H9 (cell line): ENCODE measurements around the gene VSTM2L. TPM values are rescaled to one million over a fixed set of nuclear protein-coding genes. Genes with fewer than 3 reads are reported as not detected.

Experiments used
- DNase-seq: peaks from one replicate; pipeline ENCODE4 v3.0.0-alpha.2; 2017
- H2AFZ ChIP-seq: one replicate; pipeline ENCODE4 v1.6.1; 2013; ENCODE audit warnings: mild to moderate bottlenecking, low read length, control low read depth, moderate library complexity
- H2AK5ac ChIP-seq: 2 replicates; pipeline ENCODE4 v1.6.1; 2013; ENCODE audit warnings: low read length, control low read depth, mixed read lengths; ENCODE audit not compliant: insufficient read length
- H2BK120ac ChIP-seq: one replicate; pipeline ENCODE4 v1.6.1; 2013; ENCODE audit warnings: low read depth, mild to moderate bottlenecking, low read length, control low read depth, inconsistent platforms; ENCODE audit not compliant: poor library complexity, severe bottlenecking
- H2BK12ac ChIP-seq: 2 replicates; pipeline ENCODE4 v1.6.1; 2013; ENCODE audit warnings: low read length, control low read depth, mixed read lengths, low read depth; ENCODE audit not compliant: insufficient read length
- H2BK15ac ChIP-seq: 2 replicates; pipeline ENCODE4 v1.6.1; 2013; ENCODE audit warnings: low read depth, low read length, control low read depth
- H2BK20ac ChIP-seq: one replicate; pipeline ENCODE4 v1.6.1; 2013; ENCODE audit warnings: low read depth, mild to moderate bottlenecking, low read length, control low read depth, inconsistent platforms; ENCODE audit not compliant: poor library complexity, severe bottlenecking
- H2BK5ac ChIP-seq: 2 replicates; pipeline ENCODE4 v1.6.1; 2013; ENCODE audit warnings: low read length, control low read depth, mixed read lengths; ENCODE audit not compliant: insufficient read length
- H3K14ac ChIP-seq: 2 replicates; pipeline ENCODE4 v1.6.1; 2013; ENCODE audit warnings: low read length, control low read depth; ENCODE audit not compliant: insufficient read depth
- H3K18ac ChIP-seq: 2 replicates; pipeline ENCODE4 v1.6.1; 2013; ENCODE audit warnings: low read depth, mild to moderate bottlenecking, mixed read lengths, low read length, control low read depth; ENCODE audit not compliant: insufficient read length
- H3K23ac ChIP-seq: 2 replicates; pipeline ENCODE4 v1.6.1; 2013; ENCODE audit warnings: low read length, control low read depth, mixed read lengths, low read depth; ENCODE audit not compliant: insufficient read length
- H3K23me2 ChIP-seq: 2 replicates; pipeline ENCODE4 v1.6.1; 2013; ENCODE audit warnings: low read depth, mild to moderate bottlenecking, mixed read lengths, low read length, control low read depth; ENCODE audit not compliant: insufficient read length, poor library complexity, severe bottlenecking
- H3K27ac ChIP-seq: 2 replicates; pipeline ENCODE4 v1.5.1; 2013; ENCODE audit warnings: low read length, control low read depth, mixed read lengths, low read depth; ENCODE audit not compliant: insufficient read length
- H3K27me3 ChIP-seq: 2 replicates; pipeline ENCODE4 v1.6.1; 2013; ENCODE audit warnings: low read length, control low read depth, inconsistent platforms; ENCODE audit not compliant: insufficient read depth
- H3K4ac ChIP-seq: 2 replicates; pipeline ENCODE4 v1.6.1; 2013; ENCODE audit warnings: low read depth, mild to moderate bottlenecking, control low read depth, inconsistent platforms, low read length, moderate library complexity
- H3K4me1 ChIP-seq: 2 replicates; pipeline ENCODE4 v1.6.1; 2013; ENCODE audit warnings: low read length, control low read depth, inconsistent platforms; ENCODE audit not compliant: insufficient read depth
- H3K4me2 ChIP-seq: 2 replicates; pipeline ENCODE4 v1.6.1; 2013; ENCODE audit warnings: low read length, control low read depth, mixed read lengths; ENCODE audit not compliant: insufficient read length, insufficient read depth
- H3K56ac ChIP-seq: 2 replicates; pipeline ENCODE4 v1.6.1; 2013; ENCODE audit warnings: low read depth, mild to moderate bottlenecking, mixed read lengths, low read length, control low read depth; ENCODE audit not compliant: insufficient read length
- H3K79me1 ChIP-seq: 2 replicates; pipeline ENCODE4 v1.6.1; 2013; ENCODE audit warnings: low read depth, mild to moderate bottlenecking, moderate library complexity, low read length, control low read depth, inconsistent platforms; ENCODE audit not compliant: insufficient read depth, poor library complexity, severe bottlenecking
- H3K79me2 ChIP-seq: 2 replicates; pipeline ENCODE4 v1.6.1; 2013; ENCODE audit warnings: low read length, control low read depth, inconsistent platforms; ENCODE audit not compliant: insufficient read depth
- H3K9ac ChIP-seq: 2 replicates; pipeline ENCODE4 v1.6.1; 2013; ENCODE audit warnings: low read length, control low read depth, mixed read lengths; ENCODE audit not compliant: insufficient read length; ENCODE audit errors: extremely low read depth
- H3K9me3 ChIP-seq: one replicate; pipeline ENCODE4 v1.6.1; 2013; ENCODE audit warnings: low read depth, low read length, inconsistent platforms; ENCODE audit not compliant: control insufficient read depth
- H3T11ph ChIP-seq: one replicate; pipeline ENCODE4 v1.6.1; 2013; ENCODE audit warnings: mild to moderate bottlenecking, low read length, control low read depth, inconsistent platforms
- H4K20me1 ChIP-seq: one replicate; pipeline ENCODE4 v1.6.1; 2013; ENCODE audit not compliant: control insufficient read depth, insufficient read length, insufficient read depth
- H4K5ac ChIP-seq: 2 replicates; pipeline ENCODE4 v1.6.1; 2013; ENCODE audit warnings: low read depth, mild to moderate bottlenecking, mixed read lengths, low read length, control low read depth; ENCODE audit not compliant: insufficient read length
- H4K8ac ChIP-seq: replicated peaks from 2 replicates; pipeline ENCODE4 v1.6.1; 2013; ENCODE audit warnings: low read length, control low read depth, mixed read lengths, low read depth; ENCODE audit not compliant: insufficient read length
- H4K91ac ChIP-seq: 2 replicates; pipeline ENCODE4 v1.6.1; 2013; ENCODE audit warnings: low read depth, mild to moderate bottlenecking, moderate library complexity, mixed read lengths, low read length, control low read depth; ENCODE audit not compliant: insufficient read length
- H3K27ac Mint-ChIP-seq, 3 experiments: 2 replicates in 2 of 3; 3 replicates in 1 of 3; pipeline ENCODE4 v1.8.0; 2020 to 2021; ENCODE audit warnings: mixed read lengths in 3 of 3, mild to moderate bottlenecking in 1 of 3, moderate library complexity in 1 of 3
- H3K27me3 Mint-ChIP-seq: 2 replicates; pipeline ENCODE4 v1.8.0; 2021; ENCODE audit warnings: low read depth, mild to moderate bottlenecking, moderate library complexity, mixed read lengths
- H3K36me3 Mint-ChIP-seq, 3 experiments: 2 replicates in 2 of 3; 3 replicates in 1 of 3; pipeline ENCODE4 v1.8.0; 2020 to 2021; ENCODE audit warnings: low read depth in 3 of 3, mixed read lengths in 3 of 3; ENCODE audit not compliant: insufficient read depth in 1 of 3
- H3K4me1 Mint-ChIP-seq, 2 experiments: 2 replicates each; pipeline ENCODE4 v1.8.0; 2020; ENCODE audit warnings: mixed read lengths in 2 of 2
- H3K4me3 Mint-ChIP-seq, 2 experiments: 2 replicates in 1 of 2; 3 replicates in 1 of 2; pipeline ENCODE4 v1.8.0; 2020 to 2021; ENCODE audit warnings: mild to moderate bottlenecking in 2 of 2, mixed read lengths in 2 of 2, moderate library complexity in 1 of 2
- H3K9me3 Mint-ChIP-seq, 2 experiments: 2 replicates in 1 of 2; 3 replicates in 1 of 2; pipeline ENCODE4 v1.8.0; 2020; ENCODE audit warnings: mild to moderate bottlenecking in 2 of 2, mixed read lengths in 2 of 2, moderate library complexity in 1 of 2
- CTCF ChIP-seq: fragments of 200-600 bp; sonication (generic); conservative IDR thresholded peaks from 3 replicates; pipeline ENCODE4 v1.8.0; 2021; ENCODE audit warnings: antibody characterized with exemption, mild to moderate bottlenecking
- WGBS: extraction: QIAGEN DNeasy Blood & Tissue Kit; methylation state at CpG from one replicate; pipeline ENCODE4 v1.1.7; 2013; ENCODE audit warnings: missing lambda C conversion rate, low lambda C conversion rate, mixed read lengths; ENCODE audit not compliant: insufficient read length; ENCODE audit errors: extremely low coverage; 5-methylcytosine and 5-hydroxymethylcytosine counted together
- total RNA-seq: library from RNA; stranded (reverse); gene quantifications from 2 replicates; pipeline ENCODE4 v1.2.1, GENCODE V29; 2021

The VSTM2L gene
- total RNA-seq, 1 experiment from 2014 or later, result 2.1 TPM

- no peaks in the 10 kb centered on the region for H3K79me2 ChIP-seq
- H3K27me3 ChIP-seq, result no peaks in the 10 kb centered on the region
- whole genome bisulfite sequencing, result no CpG with 5 or more reads among the region's 4 CpGs
- Mint-ChIP-seq H3K27me3 (no peaks in the 10 kb centered on the region), H3K4me3 (no peak overlapping the region), H3K27ac (peak overlapping the region in 2 of 3 experiments; percentile 11 to 63; a peak in 2 of 7 replicates), H3K36me3 (peaks cover 24 to 67% (median 65%) of the 10 kb centered on the region in 3 experiments; a peak in 6 of 7 replicates), H3K9me3 (no peaks in the 10 kb centered on the region), H3K4me1 (peaks cover 4 to 14% of the 10 kb centered on the region in 2 experiments)
- no peak overlapping the region for H2BK20ac ChIP-seq
- H3T11ph ChIP-seq, result no peak overlapping the region
- H3K4ac ChIP-seq, result no peak overlapping the region
- no peak overlapping the region for H3K18ac ChIP-seq
- H4K8ac ChIP-seq, result no peak overlapping the region
- H3K4me2 ChIP-seq, result no peak overlapping the region
- H2AFZ ChIP-seq, result no peak overlapping the region
- no peaks in the 10 kb centered on the region for H3K23me2 ChIP-seq
- no peak overlapping the region for H4K5ac ChIP-seq
- no peak for TF ChIP-seq CTCF
- no peak overlapping the region for H3K56ac ChIP-seq
- no peak overlapping the region for H3K27ac ChIP-seq
- no peak overlapping the region for H3K9ac ChIP-seq
- H2BK5ac ChIP-seq, result no peak overlapping the region
- H2BK15ac ChIP-seq, result no peak overlapping the region
- no peaks in the 10 kb centered on the region for H3K79me1 ChIP-seq
- no peak overlapping the region for H2BK12ac ChIP-seq
- no peaks in the 10 kb centered on the region for H4K20me1 ChIP-seq
- H3K14ac ChIP-seq, result no peak overlapping the region
- H4K91ac ChIP-seq, result no peak overlapping the region
- H3K4me1 ChIP-seq, result no peaks in the 10 kb centered on the region
- H3K9me3 ChIP-seq, result no peaks in the 10 kb centered on the region
- no peak overlapping the region for H2BK120ac ChIP-seq
- H2AK5ac ChIP-seq, result no peak overlapping the region
- no peak for DNase-seq
- no peak overlapping the region for H3K23ac ChIP-seq
Observed at GRCh38 chr20:37994512-37994911, 91.6 kb downstream of the VSTM2L start.

Other genes with a start within 250 kb of the VSTM2L start
- gene CTNNBL1, start 209.1 kb upstream of the VSTM2L start, total RNA-seq, result 67.2 and 70.7 TPM in 2 replicates
- gene TTI1, start 130.3 kb downstream of the VSTM2L start, total RNA-seq, result 37.4 and 38.3 TPM in 2 replicates
- gene RPRD1B, start 130.6 kb downstream of the VSTM2L start, total RNA-seq, result 33.4 and 34.3 TPM in 2 replicates